Astrocyte of the cerebellum (primary cell): ENCODE data around the gene SRXN1.

Experiments
- DNase-seq: peaks from one replicate; pipeline ENCODE4 v3.0.0-alpha.2; 2011; ENCODE audit warnings: low read depth
- H3K4me3 ChIP-seq: 2 replicates; pipeline ENCODE4 v1.5.1; 2011; ENCODE audit warnings: mild to moderate bottlenecking, low read depth, low read length, moderate library complexity
- in situ Hi-C: cut with HindIII; loops from 2 replicates; pipeline ENCODE4 v1.10.0; 2017; ENCODE audit warnings: low sequenced_read_pairs
- TF ChIP-seq, protein P1 (sequence below): IDR thresholded peaks from 2 replicates; pipeline ENCODE4 v1.5.1; 2012; ENCODE audit warnings: low read length, low read depth, moderate library complexity, mild to moderate bottlenecking; ENCODE audit errors: missing control alignments

SRXN1 gene

DNA sequence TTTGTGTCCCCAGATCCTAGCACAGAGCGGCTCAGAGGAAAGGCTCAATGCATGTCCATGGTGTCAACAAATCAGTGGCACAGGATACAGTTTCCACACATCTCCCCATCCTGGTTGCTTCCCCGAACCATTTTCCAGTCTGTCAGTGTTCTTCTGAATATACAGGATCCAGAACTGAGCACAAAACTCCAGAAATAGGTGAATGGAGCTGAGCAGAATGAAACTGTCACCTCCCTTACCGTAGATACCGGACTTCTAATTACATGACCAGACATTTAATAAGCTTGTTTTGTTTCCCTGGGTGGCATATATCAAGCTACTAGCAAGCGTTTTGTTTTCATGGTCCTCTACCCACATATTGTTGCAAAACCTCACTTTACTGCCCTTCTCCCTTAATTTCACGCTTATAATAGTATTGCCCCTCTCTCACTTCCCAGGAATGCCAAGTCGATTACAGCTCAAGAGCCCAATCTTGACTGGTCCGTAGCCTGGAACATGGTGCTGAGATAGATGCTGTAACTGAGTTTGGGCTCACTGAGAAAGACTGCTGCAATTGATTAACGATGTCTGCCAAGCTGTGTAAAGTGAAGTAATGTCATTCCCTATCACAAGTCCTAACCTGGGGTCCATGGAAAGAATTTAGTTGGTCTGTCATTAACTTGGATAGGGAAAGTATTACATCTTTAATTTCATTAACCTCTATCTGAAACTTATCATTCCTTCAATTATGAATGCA is 34.6 kb upstream of the SRXN1 start:
- TF ChIP-seq, protein P1, sequence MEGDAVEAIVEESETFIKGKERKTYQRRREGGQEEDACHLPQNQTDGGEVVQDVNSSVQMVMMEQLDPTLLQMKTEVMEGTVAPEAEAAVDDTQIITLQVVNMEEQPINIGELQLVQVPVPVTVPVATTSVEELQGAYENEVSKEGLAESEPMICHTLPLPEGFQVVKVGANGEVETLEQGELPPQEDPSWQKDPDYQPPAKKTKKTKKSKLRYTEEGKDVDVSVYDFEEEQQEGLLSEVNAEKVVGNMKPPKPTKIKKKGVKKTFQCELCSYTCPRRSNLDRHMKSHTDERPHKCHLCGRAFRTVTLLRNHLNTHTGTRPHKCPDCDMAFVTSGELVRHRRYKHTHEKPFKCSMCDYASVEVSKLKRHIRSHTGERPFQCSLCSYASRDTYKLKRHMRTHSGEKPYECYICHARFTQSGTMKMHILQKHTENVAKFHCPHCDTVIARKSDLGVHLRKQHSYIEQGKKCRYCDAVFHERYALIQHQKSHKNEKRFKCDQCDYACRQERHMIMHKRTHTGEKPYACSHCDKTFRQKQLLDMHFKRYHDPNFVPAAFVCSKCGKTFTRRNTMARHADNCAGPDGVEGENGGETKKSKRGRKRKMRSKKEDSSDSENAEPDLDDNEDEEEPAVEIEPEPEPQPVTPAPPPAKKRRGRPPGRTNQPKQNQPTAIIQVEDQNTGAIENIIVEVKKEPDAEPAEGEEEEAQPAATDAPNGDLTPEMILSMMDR: no peak
- DNase-seq: no peak
- H3K4me3 ChIP-seq: no peak overlapping the region
- in situ Hi-C loops: no loop called here

DNA sequence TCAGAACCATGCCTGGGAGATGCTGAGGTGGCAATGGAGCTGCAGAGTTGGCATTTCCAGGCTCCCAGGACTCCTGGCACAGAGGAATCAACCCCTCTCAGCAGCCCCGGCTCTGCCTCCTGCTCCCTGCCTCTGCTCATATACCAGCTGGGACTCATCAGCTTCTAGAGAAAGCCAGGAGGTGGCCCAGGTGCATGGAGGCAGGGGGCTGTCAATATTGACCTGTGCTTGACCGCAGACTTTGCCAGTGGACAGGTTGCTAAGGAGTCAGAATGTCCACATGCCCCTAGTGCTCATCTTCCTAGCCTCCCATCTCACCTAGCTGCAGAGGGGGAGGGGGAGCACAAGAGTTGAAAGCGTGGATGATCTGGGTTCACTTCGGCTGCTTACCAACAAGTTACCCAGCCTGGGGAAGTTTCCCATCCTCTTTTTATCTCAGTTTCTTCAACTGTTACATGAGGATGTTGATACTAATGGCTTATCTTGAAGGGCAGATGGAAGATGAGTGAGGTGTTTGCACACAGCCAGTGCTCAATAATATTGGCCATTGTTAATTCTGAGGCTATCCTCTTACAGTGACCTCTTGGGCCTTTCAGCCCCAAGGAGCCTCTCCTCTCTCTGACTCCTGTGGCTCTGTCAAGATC is 31.8 kb upstream of the SRXN1 start:
- in situ Hi-C loops: no loop called here
- no peak for DNase-seq
- TF ChIP-seq, protein P1: no peak
- H3K4me3 ChIP-seq: no peak overlapping the region

DNA sequence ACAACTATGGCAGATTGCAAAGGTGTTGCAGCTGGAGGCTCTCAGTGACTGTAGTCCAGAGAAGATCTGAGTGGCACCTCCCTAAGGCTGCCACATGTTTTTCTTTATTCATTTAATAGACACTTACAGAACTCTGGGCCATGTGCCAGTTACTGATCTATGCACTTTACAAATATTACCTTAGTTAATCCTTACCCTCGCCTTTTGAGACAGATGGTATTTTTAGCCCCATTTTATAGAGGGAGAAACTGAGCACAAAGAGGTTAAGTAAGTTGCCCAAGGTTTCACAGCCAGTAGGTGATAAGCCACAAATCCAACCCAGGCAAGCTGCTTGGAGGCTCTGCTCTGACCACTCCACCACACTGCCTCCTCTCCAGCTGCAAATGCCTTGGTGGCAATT is 29.1 kb upstream of the SRXN1 start:
- no peak for DNase-seq
- in situ Hi-C loops: no loop called here
- no peak overlapping the region for H3K4me3 ChIP-seq
- TF ChIP-seq, protein P1: no peak

DNA sequence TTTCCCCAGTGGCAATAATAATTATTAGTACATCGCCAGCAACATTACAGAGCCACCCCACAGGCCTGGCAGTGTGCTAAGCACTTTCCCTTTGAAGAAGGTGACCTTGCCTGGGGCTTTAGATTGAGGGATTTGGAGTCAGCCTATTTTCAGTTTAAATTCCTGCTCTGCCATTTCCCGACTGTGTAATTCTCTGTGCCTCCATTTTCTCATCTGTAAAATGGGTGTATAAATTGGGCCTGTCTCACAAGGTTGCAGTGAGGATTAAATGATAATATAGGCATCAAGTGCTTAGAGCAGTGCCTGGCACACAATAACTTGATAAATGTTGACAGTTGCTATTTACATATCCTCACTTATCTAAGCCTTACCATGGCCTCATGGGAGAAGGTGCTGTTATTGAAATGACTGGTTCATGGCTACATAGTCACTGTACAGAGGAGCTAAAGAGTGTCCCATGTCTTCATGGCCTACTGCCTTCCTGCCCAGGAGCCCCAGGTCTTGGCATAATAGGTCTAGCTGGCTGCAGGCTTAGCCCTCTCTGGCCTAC is 27.7 kb upstream of the SRXN1 start:
- TF ChIP-seq, protein P1: no peak
- DNase-seq: no peak
- in situ Hi-C loops: no loop called here
- H3K4me3 ChIP-seq: no peak overlapping the region

DNA sequence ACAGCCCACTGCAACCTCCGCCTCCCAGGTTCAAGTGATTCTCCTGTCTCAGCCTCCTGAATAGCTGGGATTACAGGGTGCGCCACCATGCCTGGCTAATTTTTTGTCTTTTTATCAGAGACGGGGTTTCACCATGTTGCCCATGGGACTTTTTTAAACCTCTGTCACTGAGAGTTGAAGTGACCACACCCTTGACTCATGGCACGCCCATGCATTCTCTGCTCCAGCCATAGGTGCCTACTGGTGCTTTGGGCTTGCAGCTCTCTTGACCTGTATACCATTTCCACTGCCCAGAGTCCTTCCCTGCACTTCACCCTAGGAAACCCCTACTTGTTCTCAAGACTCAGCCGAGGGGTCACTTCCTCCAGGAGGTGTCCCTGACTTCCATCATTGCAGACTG is 25.0 kb upstream of the SRXN1 start:
- no peak overlapping the region for H3K4me3 ChIP-seq
- DNase-seq: no peak
- in situ Hi-C loops: no loop called here
- TF ChIP-seq, protein P1: no peak

DNA sequence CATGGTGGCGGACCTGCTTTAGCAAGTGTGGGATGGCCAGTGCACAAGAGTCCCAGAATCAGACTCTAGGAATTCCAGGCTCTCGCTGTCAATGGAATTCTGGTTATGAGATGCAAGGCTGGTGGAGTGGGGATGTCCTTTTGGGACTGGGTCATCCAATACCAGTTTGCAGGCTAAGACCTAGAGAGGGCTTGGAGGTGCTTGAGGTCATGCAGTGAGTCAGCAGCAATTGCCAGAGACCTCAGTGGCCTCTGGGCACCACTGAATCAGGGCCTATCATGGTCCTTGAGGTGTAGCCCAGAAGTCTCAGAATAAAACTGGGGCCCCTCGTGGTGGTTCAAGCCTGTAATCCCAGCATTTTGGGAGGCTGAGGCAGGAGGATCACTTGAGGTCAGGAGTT is 24.0 kb upstream of the SRXN1 start:
- TF ChIP-seq, protein P1: no peak
- no peak overlapping the region for H3K4me3 ChIP-seq
- DNase-seq: no peak
- in situ Hi-C loops: no loop called here
